HepG2 (cell line): ENCODE data around the gene ZNF394. TPM values are rescaled to one million over a fixed set of nuclear protein-coding genes. Genes with fewer than 3 reads are reported as not detected.

Experiments
- MEIS1 ChIP-seq: sonication (generic); formaldehyde crosslinking; IDR thresholded peaks from 2 replicates; pipeline ENCODE4 v1.9.0; 2021; ENCODE audit warnings: mild to moderate bottlenecking, missing genetic modification reagents, moderate library complexity, borderline replicate concordance
- NR2F1 ChIP-seq, 2 experiments: fragments of 450-650 bp in 1 of 2; formaldehyde crosslinking in 1 of 2; IDR thresholded peaks; 2 replicates each; pipeline versions ENCODE4 v1.5.0 to v1.6.1; 2016 to 2020; ENCODE audit warnings: mild to moderate bottlenecking in 1 of 2, missing compliant biosample characterization in 1 of 2, missing genetic modification reagents in 1 of 2, moderate library complexity in 1 of 2
- PAX8 ChIP-seq: sonication (generic); formaldehyde crosslinking; IDR thresholded peaks from 2 replicates; pipeline ENCODE4 v1.8.0; 2022; ENCODE audit warnings: mild to moderate bottlenecking, missing genetic modification reagents, borderline replicate concordance
- ZKSCAN8 ChIP-seq: IDR thresholded peaks from 2 replicates; pipeline ENCODE4 v1.6.1; 2016; ENCODE audit warnings: borderline replicate concordance, missing genetic modification reagents, missing compliant biosample characterization
- ZNF180 ChIP-seq: sonication (generic); formaldehyde crosslinking; IDR thresholded peaks from 2 replicates; pipeline ENCODE4 v1.4.0; 2020; ENCODE audit warnings: low read depth, missing genetic modification reagents, borderline replicate concordance
- ZNF703 ChIP-seq: sonication (generic); formaldehyde crosslinking; IDR thresholded peaks from 2 replicates; pipeline ENCODE4 v1.5.1; 2020; ENCODE audit warnings: missing genetic modification reagents, mild to moderate bottlenecking, moderate library complexity, borderline replicate concordance
- polyA plus RNA-seq, 8 experiments: library from polyadenylated mRNA; depleted of rRNA in 3 of 8; stranded (reverse) in 7 of 8; unstranded in 1 of 8; fragments of >200 nt; fragmentation: Illumina TruSeq in 4 of 8; extraction: Trizol in 4 of 8; gene quantifications; 2 replicates each; pipeline versions ENCODE4 v1.2.1 to v1.2.3, GENCODE V29; 2011 to 2016; ENCODE audit warnings: low read depth in 4 of 8, missing spikeins in 1 of 8, mixed read lengths in 1 of 8; ENCODE audit not compliant: insufficient read depth in 1 of 8
- total RNA-seq, 5 experiments: library from RNA; depleted of rRNA; stranded (reverse); fragments of >200 nt; fragmentation: Illumina TruSeq; extraction: Trizol; gene quantifications; 2 replicates each; pipeline ENCODE4 v1.2.3, GENCODE V29; 2016; ENCODE audit warnings: low read depth in 1 of 5
- TF ChIP-seq, protein P1 (sequence below): sonication (generic); formaldehyde crosslinking; IDR thresholded peaks from 2 replicates; pipeline ENCODE4 v1.4.0; 2020; ENCODE audit warnings: mild to moderate bottlenecking, missing genetic modification reagents
- TF ChIP-seq, protein P2 (sequence below): sonication (generic); formaldehyde crosslinking; IDR thresholded peaks from 2 replicates; pipeline ENCODE4 v1.4.0; 2020; ENCODE audit warnings: missing genetic modification reagents, borderline replicate concordance
- TF ChIP-seq, protein P3 (sequence below): sonication (generic); formaldehyde crosslinking; IDR thresholded peaks from 2 replicates; pipeline ENCODE4 v1.4.0; 2020; ENCODE audit warnings: mild to moderate bottlenecking, missing genetic modification reagents
- TF ChIP-seq, protein P4 (sequence below): sonication (generic); formaldehyde crosslinking; IDR thresholded peaks from 2 replicates; pipeline ENCODE4 v1.8.1; 2023; ENCODE audit warnings: mild to moderate bottlenecking, missing genetic modification reagents
- TF ChIP-seq, protein P5 (sequence below): sonication (generic); formaldehyde crosslinking; conservative IDR thresholded peaks from 2 replicates; pipeline ENCODE4 v1.4.0; 2020; ENCODE audit warnings: missing genetic modification reagents

The ZNF394 gene
- total and polyA plus RNA-seq, 2 of the 13 experiments (the other 11 are each of a cell fraction or from before 2014, with no cell fraction given): 7.8 to 19.6 TPM

DNA sequence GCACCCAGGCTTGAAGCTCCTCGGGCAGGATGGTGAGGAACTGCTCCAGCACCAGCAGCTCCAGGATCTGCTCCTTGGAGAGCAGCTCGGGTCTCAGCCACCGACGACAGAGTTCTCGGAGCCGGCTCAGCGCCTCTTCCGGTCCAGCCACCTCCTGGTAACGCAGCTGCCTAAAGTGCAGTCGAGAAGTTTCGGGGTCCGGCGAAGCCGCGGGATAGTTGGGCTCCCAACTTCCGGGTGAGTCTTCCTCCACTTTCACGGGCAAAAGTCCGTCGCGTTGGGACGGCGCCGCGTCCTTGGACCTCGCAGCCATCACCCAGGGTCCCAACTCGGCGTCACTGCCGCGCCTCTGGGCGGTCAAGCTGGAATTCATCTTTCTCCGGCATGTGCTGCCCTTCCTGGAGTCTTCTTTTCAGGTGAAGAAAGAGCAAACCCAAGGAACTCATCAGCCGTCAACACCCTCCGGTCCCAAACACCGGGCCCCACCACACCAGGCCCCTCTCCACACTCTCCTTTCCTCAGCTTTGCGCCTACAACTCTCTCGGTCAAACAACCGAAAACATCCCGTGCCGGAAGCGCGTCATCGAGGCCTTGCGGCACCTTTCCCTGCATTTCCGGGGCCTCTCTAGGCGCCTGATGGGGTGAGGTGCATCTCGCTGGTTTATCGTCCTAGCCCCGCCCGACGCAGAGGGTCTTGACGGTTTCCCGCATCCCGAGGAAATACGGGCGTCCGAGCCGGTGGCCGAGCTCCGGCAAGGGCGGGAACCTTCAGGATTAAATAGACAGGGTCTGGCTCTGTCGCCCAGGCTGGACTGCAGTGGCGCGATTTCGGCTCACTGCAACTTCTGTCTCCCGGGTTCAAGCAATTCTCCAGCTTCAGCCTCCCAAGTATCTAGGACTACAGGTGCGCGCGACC lies at the start of gene ZNF394 (continued):
- TF ChIP-seq, protein P1, sequence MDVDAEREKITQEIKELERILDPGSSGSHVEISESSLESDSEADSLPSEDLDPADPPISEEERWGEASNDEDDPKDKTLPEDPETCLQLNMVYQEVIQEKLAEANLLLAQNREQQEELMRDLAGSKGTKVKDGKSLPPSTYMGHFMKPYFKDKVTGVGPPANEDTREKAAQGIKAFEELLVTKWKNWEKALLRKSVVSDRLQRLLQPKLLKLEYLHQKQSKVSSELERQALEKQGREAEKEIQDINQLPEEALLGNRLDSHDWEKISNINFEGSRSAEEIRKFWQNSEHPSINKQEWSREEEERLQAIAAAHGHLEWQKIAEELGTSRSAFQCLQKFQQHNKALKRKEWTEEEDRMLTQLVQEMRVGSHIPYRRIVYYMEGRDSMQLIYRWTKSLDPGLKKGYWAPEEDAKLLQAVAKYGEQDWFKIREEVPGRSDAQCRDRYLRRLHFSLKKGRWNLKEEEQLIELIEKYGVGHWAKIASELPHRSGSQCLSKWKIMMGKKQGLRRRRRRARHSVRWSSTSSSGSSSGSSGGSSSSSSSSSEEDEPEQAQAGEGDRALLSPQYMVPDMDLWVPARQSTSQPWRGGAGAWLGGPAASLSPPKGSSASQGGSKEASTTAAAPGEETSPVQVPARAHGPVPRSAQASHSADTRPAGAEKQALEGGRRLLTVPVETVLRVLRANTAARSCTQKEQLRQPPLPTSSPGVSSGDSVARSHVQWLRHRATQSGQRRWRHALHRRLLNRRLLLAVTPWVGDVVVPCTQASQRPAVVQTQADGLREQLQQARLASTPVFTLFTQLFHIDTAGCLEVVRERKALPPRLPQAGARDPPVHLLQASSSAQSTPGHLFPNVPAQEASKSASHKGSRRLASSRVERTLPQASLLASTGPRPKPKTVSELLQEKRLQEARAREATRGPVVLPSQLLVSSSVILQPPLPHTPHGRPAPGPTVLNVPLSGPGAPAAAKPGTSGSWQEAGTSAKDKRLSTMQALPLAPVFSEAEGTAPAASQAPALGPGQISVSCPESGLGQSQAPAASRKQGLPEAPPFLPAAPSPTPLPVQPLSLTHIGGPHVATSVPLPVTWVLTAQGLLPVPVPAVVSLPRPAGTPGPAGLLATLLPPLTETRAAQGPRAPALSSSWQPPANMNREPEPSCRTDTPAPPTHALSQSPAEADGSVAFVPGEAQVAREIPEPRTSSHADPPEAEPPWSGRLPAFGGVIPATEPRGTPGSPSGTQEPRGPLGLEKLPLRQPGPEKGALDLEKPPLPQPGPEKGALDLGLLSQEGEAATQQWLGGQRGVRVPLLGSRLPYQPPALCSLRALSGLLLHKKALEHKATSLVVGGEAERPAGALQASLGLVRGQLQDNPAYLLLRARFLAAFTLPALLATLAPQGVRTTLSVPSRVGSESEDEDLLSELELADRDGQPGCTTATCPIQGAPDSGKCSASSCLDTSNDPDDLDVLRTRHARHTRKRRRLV (CRISPR knock-in tag): no peak
- TF ChIP-seq, protein P2, sequence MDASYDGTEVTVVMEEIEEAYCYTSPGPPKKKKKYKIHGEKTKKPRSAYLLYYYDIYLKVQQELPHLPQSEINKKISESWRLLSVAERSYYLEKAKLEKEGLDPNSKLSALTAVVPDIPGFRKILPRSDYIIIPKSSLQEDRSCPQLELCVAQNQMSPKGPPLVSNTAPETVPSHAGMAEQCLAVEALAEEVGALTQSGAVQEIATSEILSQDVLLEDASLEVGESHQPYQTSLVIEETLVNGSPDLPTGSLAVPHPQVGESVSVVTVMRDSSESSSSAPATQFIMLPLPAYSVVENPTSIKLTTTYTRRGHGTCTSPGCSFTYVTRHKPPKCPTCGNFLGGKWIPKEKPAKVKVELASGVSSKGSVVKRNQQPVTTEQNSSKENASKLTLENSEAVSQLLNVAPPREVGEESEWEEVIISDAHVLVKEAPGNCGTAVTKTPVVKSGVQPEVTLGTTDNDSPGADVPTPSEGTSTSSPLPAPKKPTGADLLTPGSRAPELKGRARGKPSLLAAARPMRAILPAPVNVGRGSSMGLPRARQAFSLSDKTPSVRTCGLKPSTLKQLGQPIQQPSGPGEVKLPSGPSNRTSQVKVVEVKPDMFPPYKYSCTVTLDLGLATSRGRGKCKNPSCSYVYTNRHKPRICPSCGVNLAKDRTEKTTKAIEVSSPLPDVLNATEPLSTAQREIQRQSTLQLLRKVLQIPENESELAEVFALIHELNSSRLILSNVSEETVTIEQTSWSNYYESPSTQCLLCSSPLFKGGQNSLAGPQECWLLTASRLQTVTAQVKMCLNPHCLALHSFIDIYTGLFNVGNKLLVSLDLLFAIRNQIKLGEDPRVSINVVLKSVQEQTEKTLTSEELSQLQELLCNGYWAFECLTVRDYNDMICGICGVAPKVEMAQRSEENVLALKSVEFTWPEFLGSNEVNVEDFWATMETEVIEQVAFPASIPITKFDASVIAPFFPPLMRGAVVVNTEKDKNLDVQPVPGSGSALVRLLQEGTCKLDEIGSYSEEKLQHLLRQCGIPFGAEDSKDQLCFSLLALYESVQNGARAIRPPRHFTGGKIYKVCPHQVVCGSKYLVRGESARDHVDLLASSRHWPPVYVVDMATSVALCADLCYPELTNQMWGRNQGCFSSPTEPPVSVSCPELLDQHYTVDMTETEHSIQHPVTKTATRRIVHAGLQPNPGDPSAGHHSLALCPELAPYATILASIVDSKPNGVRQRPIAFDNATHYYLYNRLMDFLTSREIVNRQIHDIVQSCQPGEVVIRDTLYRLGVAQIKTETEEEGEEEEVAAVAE (CRISPR knock-in tag): peak; percentile 96
- TF ChIP-seq, protein P3, sequence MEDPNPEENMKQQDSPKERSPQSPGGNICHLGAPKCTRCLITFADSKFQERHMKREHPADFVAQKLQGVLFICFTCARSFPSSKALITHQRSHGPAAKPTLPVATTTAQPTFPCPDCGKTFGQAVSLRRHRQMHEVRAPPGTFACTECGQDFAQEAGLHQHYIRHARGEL (CRISPR knock-in tag): no peak
- TF ChIP-seq, protein P4, sequence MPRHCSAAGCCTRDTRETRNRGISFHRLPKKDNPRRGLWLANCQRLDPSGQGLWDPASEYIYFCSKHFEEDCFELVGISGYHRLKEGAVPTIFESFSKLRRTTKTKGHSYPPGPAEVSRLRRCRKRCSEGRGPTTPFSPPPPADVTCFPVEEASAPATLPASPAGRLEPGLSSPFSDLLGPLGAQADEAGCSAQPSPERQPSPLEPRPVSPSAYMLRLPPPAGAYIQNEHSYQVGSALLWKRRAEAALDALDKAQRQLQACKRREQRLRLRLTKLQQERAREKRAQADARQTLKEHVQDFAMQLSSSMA (CRISPR knock-in tag): peak; percentile 93
- TF ChIP-seq PAX8 (CRISPR knock-in tag) (no peak), ZKSCAN8 (peak; percentile 39; the same call in 1 of the 2 replicates), ZNF180 (no peak), ZNF703 (CRISPR knock-in tag) (peak; percentile 53; the same call in 1 of the 2 replicates), MEIS1 (CRISPR knock-in tag) (peak; percentile 25; the same call in 1 of the 2 replicates), NR2F1 (CRISPR knock-in tag; IDR thresholded peaks at IDR 0.05) (no peak)
- TF ChIP-seq, protein P5, sequence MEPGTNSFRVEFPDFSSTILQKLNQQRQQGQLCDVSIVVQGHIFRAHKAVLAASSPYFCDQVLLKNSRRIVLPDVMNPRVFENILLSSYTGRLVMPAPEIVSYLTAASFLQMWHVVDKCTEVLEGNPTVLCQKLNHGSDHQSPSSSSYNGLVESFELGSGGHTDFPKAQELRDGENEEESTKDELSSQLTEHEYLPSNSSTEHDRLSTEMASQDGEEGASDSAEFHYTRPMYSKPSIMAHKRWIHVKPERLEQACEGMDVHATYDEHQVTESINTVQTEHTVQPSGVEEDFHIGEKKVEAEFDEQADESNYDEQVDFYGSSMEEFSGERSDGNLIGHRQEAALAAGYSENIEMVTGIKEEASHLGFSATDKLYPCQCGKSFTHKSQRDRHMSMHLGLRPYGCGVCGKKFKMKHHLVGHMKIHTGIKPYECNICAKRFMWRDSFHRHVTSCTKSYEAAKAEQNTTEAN (CRISPR knock-in tag): no peak
